NAMALWA (cell line): ENCODE data around the gene CCDC12.

Experiments used
- DNase-seq: peaks from one replicate; pipeline ENCODE4 v3.0.0-alpha.2; 2015; ENCODE audit warnings: low spot score

The CCDC12 gene

GRCh38 chr3:46936733-46937250 is 39.8 kb downstream of the CCDC12 start:
- DNase-seq: no peak

- no peak for DNase-seq
Observed at GRCh38 chr3:46935989-46936558, 40.5 kb downstream of the CCDC12 start.

GRCh38 chr3:46935168-46935858 is 41.2 kb downstream of the CCDC12 start:
- DNase-seq: no peak

- no peak for DNase-seq
Observed at GRCh38 chr3:46934498-46935167, 41.9 kb downstream of the CCDC12 start.

- DNase-seq: no peak
Observed at GRCh38 chr3:46934072-46934471, 42.5 kb downstream of the CCDC12 start.

- DNase-seq: no peak
Observed at GRCh38 chr3:46933261-46933660, 43.3 kb downstream of the CCDC12 start.

- no peak for DNase-seq
Observed at GRCh38 chr3:46932455-46933225, 43.9 kb downstream of the CCDC12 start.

- DNase-seq: no peak
Observed at GRCh38 chr3:46931631-46932331, 44.8 kb downstream of the CCDC12 start.

- DNase-seq: no peak
Observed at GRCh38 chr3:46930945-46931403, 45.6 kb downstream of the CCDC12 start.

GRCh38 chr3:46930166-46930944 is 46.2 kb downstream of the CCDC12 start:
- no peak for DNase-seq

- peak; percentile 29 for DNase-seq
Observed at GRCh38 chr3:46929324-46929723, 47.2 kb downstream of the CCDC12 start.

GRCh38 chr3:46928282-46928681 is 48.3 kb downstream of the CCDC12 start:
- DNase-seq: peak; percentile 58

- peak; percentile 31 for DNase-seq
Observed at GRCh38 chr3:46927718-46928073, 48.8 kb downstream of the CCDC12 start.

GRCh38 chr3:46926871-46927717 is 49.5 kb downstream of the CCDC12 start:
- DNase-seq: peak; percentile 79

- no peak for DNase-seq
Observed at GRCh38 chr3:46926447-46926846, 50.1 kb downstream of the CCDC12 start.

- no peak for DNase-seq
Observed at GRCh38 chr3:46926039-46926438, 50.5 kb downstream of the CCDC12 start.

GRCh38 chr3:46925585-46925934 is 51.0 kb downstream of the CCDC12 start:
- DNase-seq: no peak

GRCh38 chr3:46924921-46925584 is 51.5 kb downstream of the CCDC12 start:
- DNase-seq: no peak

- DNase-seq: peak; percentile 37
Observed at GRCh38 chr3:46923559-46924350, 52.8 kb downstream of the CCDC12 start.
